SH-SY5Y (cell line): Measurements from ENCODE around the gene TSPY10.
"Not testable (repeated sequence)": the region's sequence is repeated elsewhere in the genome, so short reads cannot be mapped to it uniquely, and the experiment has no call there.

Experiments
- GATA2 ChIP-seq: IDR thresholded peaks from 2 replicates; pipeline ENCODE4 v1.6.1; 2011; ENCODE audit warnings: mild to moderate bottlenecking, low read depth, low read length
- GATA3 ChIP-seq: IDR thresholded peaks from 2 replicates; pipeline ENCODE4 v1.6.1; 2011; ENCODE audit warnings: low read depth, mild to moderate bottlenecking, low read length, moderate library complexity

DNA sequence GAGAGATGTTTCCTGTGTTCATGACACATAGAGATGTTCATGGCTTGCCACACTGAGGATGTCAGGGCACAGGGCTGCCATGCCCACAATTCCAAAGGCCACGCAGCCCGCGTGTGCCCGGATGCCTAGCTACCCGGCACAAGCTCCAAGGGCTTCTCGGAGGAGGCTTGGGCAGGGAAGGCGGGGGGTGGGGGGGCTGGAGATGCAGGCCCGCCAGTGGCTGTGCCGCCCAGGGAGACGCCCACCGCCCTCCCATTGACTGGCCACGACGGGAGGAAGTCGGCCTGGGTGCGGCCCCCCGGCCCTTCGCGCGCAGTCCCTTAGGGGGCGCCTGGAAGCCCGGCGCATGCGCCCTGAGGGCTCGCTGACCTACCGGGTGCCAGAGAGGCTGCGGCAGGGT is at the start of gene TSPY10:
- TF ChIP-seq GATA2, GATA3: not testable (repeated sequence)
